AG09309 (cell line): ENCODE measurements around the gene NRCAM.

Source experiments
- DNase-seq: peaks from one replicate; pipeline ENCODE4 v3.0.0-alpha.2; 2010; ENCODE audit warnings: low read depth
- H3K4me3 ChIP-seq: 2 replicates; pipeline ENCODE4 v1.5.1; 2011; ENCODE audit warnings: mild to moderate bottlenecking, low read depth, low read length, moderate library complexity; ENCODE audit not compliant: control insufficient read depth
- TF ChIP-seq, protein P1 (sequence below): IDR thresholded peaks from 2 replicates; pipeline ENCODE4 v1.5.1; 2011; ENCODE audit warnings: mild to moderate bottlenecking, low read depth, low read length, inconsistent platforms; ENCODE audit not compliant: insufficient read depth, control insufficient read depth; ENCODE audit errors: missing control alignments

NRCAM gene

DNA sequence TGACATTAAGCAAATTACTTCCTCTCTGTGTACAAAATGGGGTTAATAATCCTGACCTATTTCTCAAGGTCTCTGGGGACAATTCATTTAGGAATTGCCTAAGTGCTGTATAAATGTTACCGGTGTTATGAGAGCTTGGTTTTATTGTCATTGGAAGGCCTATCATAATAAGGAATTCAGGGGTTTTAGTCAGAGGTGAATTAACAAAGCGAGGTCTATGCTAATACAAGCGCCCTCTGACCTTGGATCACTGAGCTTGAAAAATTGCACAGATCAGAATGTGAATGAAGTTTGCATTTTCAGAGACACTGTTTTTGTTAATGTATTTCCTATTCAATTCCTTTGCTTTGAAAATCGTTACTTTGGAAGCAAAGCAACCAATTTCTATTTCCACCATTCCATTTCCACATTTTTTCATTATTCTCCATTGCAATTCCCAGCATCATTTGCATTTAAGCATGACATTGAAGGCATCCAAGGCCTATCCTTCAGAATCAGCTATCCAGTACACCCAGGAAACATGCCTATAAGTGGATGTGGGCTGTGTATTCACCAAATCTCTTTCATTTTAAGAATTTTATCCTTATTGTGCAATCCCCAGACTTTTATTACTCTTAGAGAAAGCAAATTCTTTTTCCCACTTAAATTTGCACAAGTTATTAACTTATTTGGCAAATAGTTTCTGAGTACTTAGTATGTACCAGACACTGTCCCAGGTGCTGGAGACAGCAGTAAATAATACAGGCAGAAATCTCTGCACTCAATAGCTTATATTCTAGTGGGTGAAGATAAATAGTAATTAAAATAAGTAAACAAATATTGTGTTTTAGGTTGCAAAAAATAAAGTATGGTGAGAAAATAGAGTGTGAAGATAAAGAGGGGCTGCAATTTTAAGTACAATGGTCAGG lies 133.1 kb downstream of the NRCAM start:
- TF ChIP-seq, protein P1, sequence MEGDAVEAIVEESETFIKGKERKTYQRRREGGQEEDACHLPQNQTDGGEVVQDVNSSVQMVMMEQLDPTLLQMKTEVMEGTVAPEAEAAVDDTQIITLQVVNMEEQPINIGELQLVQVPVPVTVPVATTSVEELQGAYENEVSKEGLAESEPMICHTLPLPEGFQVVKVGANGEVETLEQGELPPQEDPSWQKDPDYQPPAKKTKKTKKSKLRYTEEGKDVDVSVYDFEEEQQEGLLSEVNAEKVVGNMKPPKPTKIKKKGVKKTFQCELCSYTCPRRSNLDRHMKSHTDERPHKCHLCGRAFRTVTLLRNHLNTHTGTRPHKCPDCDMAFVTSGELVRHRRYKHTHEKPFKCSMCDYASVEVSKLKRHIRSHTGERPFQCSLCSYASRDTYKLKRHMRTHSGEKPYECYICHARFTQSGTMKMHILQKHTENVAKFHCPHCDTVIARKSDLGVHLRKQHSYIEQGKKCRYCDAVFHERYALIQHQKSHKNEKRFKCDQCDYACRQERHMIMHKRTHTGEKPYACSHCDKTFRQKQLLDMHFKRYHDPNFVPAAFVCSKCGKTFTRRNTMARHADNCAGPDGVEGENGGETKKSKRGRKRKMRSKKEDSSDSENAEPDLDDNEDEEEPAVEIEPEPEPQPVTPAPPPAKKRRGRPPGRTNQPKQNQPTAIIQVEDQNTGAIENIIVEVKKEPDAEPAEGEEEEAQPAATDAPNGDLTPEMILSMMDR: no peak

DNA sequence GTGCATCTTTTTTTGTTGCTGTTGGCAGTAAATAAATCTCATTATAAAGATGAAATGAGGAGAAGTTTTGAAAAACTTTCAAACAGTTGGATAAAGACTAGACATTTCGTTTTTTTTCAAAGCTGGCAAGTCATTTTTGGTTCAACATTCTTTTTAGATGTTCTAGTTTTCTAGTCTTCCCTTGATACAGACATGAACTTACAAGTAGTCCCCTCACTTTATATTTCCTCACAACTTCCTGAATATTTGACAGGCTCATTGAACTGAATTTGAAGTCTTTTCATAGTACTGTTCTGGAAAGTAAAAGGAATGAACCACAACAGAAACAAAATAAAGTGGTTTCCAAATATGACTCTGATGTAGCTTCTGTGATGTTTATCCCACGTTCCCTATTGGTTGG lies 134.2 kb downstream of the NRCAM start:
- no peak for DNase-seq
- H3K4me3 ChIP-seq: no peak overlapping the region
- TF ChIP-seq, protein P1: no peak

More for the DNA sequence above, 133.1 kb downstream of the NRCAM start:
- DNase-seq: no peak
- no peak overlapping the region for H3K4me3 ChIP-seq

DNA sequence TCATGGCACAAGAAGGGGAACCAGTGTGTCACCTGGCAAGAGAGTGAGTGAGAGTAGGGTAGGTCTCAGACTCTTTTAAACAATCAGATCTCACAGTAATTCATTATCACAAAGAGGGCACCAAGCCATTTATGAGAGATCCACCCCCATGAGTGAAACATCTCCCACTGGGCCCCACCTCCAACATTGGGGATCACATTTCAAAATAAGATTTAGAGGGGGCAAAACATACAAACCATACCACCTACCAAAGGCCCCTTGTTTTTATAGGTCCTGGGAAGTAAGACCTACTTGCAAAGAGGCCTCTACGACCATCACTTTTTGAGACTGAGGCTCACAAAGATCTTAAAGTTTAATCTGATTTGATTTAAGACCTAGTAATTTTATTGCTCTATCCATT lies 134.9 kb downstream of the NRCAM start:
- DNase-seq: no peak
- TF ChIP-seq, protein P1: no peak
- H3K4me3 ChIP-seq: no peak overlapping the region

DNA sequence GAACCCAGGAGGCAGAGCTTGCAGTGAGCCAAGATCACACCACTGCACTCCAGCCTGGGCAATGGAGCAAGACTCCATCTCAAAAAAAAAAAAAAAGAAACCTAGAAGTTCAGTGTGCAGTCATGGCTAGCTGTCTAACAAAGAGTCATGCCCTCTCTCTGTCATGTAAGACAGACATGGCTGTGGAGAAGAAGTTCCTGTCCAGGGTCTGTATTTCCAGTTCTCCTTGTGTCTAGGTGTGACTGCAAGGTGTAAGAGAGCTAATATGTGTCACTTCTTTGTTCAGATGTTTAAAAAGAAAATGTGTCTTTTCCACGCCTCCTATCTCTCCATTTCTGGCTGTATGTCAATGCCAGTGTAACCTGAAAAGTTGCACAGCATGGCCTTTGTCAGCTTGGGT lies 139.5 kb downstream of the NRCAM start:
- TF ChIP-seq, protein P1: no peak
- H3K4me3 ChIP-seq: no peak overlapping the region
- DNase-seq: no peak

DNA sequence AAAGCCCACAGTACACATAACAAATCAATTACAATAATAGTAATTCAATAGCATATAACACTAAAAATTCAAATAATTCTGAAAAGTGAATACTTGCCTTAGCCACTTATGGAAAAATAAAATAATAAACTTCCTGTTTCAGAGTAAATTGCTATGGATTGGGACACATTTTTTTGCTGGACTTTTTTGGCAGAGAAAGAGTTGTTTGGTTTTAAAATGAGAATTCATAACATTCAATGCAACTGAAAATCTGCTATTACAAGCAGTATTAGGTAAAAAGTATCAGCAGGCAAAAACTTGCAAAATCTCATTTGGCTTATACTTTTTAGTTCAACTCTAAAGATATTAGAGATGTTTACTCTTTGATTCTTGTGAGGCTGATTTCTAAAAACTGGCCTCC lies 141.7 kb downstream of the NRCAM start:
- TF ChIP-seq, protein P1: no peak
- no peak overlapping the region for H3K4me3 ChIP-seq

DNA sequence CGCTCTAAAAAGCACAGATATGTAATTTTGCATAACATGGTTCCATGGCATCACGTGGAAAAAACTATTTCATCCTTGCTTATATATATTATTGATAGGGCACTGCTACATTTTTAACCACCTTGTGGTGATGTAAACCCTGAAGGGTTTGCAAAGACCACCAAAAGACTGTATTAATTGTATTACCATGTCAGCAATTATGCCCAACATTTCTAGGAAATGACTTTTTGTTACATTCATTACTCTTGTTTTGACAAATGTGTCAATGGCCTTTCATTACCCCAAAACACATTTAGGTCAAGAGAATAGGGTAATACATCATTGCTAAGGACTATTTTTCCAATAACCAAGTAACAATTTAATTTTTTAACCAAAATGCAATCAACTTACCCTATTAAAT lies 142.2 kb downstream of the NRCAM start:
- H3K4me3 ChIP-seq: no peak overlapping the region
- DNase-seq: no peak
- TF ChIP-seq, protein P1: no peak

More for the DNA sequence above, 141.7 kb downstream of the NRCAM start:
- DNase-seq: no peak
